NOMO-1 (cell line): ENCODE data around the gene CWF19L2.
"Not testable (repeated sequence)": the region's sequence is repeated elsewhere in the genome, so short reads cannot be mapped to it uniquely, and the experiment has no call there.

Source experiments
- DNase-seq, 2 experiments: peaks; one replicate each; lab custom pipeline; 2025; ENCODE audit not compliant: unreplicated experiment in 2 of 2; lab: John Stamatoyannopoulos, UW

The CWF19L2 gene

GRCh38 chr11:107439586-107440167, 17.9 kb downstream of the CWF19L2 start:
- no peak for DNase-seq

- DNase-seq: no peak
These were observed 19.5 kb downstream of the CWF19L2 start for GRCh38 chr11:107438148-107438547.

- no peak for DNase-seq
These were observed 27.1 kb downstream of the CWF19L2 start for GRCh38 chr11:107430525-107430924.

GRCh38 chr11:107427569-107428180, 29.9 kb downstream of the CWF19L2 start:
- DNase-seq: no peak

- DNase-seq: no peak
These were observed 44.3 kb downstream of the CWF19L2 start for GRCh38 chr11:107413352-107413751.

GRCh38 chr11:107408762-107409211, 48.8 kb downstream of the CWF19L2 start:
- no peak for DNase-seq

- DNase-seq: no peak
These were observed 52.4 kb downstream of the CWF19L2 start for GRCh38 chr11:107405260-107405659.

GRCh38 chr11:107401131-107401530, 56.5 kb downstream of the CWF19L2 start:
- not testable (repeated sequence) for DNase-seq

- no peak for DNase-seq
These were observed 60.3 kb downstream of the CWF19L2 start for GRCh38 chr11:107397357-107397756.

- no peak for DNase-seq
These were observed 65.0 kb downstream of the CWF19L2 start for GRCh38 chr11:107392611-107393010.

- DNase-seq: not testable (repeated sequence)
These were observed 66.9 kb downstream of the CWF19L2 start for GRCh38 chr11:107390701-107391100.

- no peak for DNase-seq
These were observed 70.0 kb downstream of the CWF19L2 start for GRCh38 chr11:107387666-107388065.

GRCh38 chr11:107385361-107385981, 72.2 kb downstream of the CWF19L2 start:
- DNase-seq: no peak

- no peak for DNase-seq
These were observed 73.3 kb downstream of the CWF19L2 start for GRCh38 chr11:107384144-107384852.

GRCh38 chr11:107372439-107372838, 85.2 kb downstream of the CWF19L2 start:
- no peak for DNase-seq

- peak in 1 of 2 experiments; percentile 3 for DNase-seq
These were observed 87.2 kb downstream of the CWF19L2 start for GRCh38 chr11:107370390-107370789.

- no peak for DNase-seq
These were observed 97.9 kb downstream of the CWF19L2 start for GRCh38 chr11:107359701-107360100.

- DNase-seq: no peak
These were observed 99.7 kb downstream of the CWF19L2 start for GRCh38 chr11:107357877-107358276.

- no peak for DNase-seq
These were observed 102.8 kb downstream of the CWF19L2 start for GRCh38 chr11:107354780-107355179.

- DNase-seq: no peak
These were observed 119.7 kb downstream of the CWF19L2 start for GRCh38 chr11:107337917-107338316.

GRCh38 chr11:107331728-107332127, 125.9 kb downstream of the CWF19L2 start:
- peak; percentile 1 to 15 for DNase-seq
